DOHH2 (cell line): ENCODE measurements around the gene P3H1.
"Not testable (repeated sequence)": the region's sequence is repeated elsewhere in the genome, so short reads cannot be mapped to it uniquely, and the experiment has no call there.

ENCODE experiments used
- H3F3A ChIP-seq: fragments of 200-600 bp; sonication (generic), shearing (Covaris generic); 2 replicates; pipeline ENCODE4 v1.6.0; 2016; ENCODE audit warnings: antibody characterized with exemption, mild to moderate bottlenecking; ENCODE audit not compliant: control insufficient read depth, insufficient read depth
- H3K27ac ChIP-seq: fragments of 200-600 bp; sonication (generic); 2 replicates; pipeline ENCODE4 v1.5.1; 2014; ENCODE audit warnings: low read depth, mild to moderate bottlenecking, low read length, moderate library complexity
- H3K27me3 ChIP-seq: fragments of 200-600 bp; sonication (generic); 2 replicates; pipeline ENCODE4 v1.6.1; 2014; ENCODE audit warnings: mild to moderate bottlenecking, low read length, mixed read lengths; ENCODE audit not compliant: control insufficient read depth
- H3K36me3 ChIP-seq: fragments of 200-600 bp; sonication (generic); 2 replicates; pipeline ENCODE4 v1.6.1; 2014; ENCODE audit warnings: mild to moderate bottlenecking, low read length, moderate library complexity, mixed read lengths; ENCODE audit not compliant: control insufficient read depth
- H3K4me1 ChIP-seq: fragments of 200-600 bp; sonication (generic); 2 replicates; pipeline ENCODE4 v1.6.1; 2014; ENCODE audit warnings: mild to moderate bottlenecking, low read length, mixed read lengths; ENCODE audit not compliant: control insufficient read depth
- H3K4me2 ChIP-seq: fragments of 200-600 bp; sonication (generic); 2 replicates; pipeline ENCODE4 v1.6.0; 2014; ENCODE audit warnings: mild to moderate bottlenecking, low read length, moderate library complexity
- H3K4me3 ChIP-seq: fragments of 200-600 bp; sonication (generic); 2 replicates; pipeline ENCODE4 v1.5.1; 2014; ENCODE audit warnings: mild to moderate bottlenecking, low read length, mixed read lengths
- H3K79me2 ChIP-seq: fragments of 200-600 bp; sonication (generic); 2 replicates; pipeline ENCODE4 v1.6.1; 2014; ENCODE audit warnings: mild to moderate bottlenecking, low read length, mixed read lengths; ENCODE audit not compliant: control insufficient read depth
- H3K9me2 ChIP-seq: fragments of 200-600 bp; sonication (generic); replicated peaks from 2 replicates; pipeline ENCODE4 v1.6.1; 2014; ENCODE audit warnings: mild to moderate bottlenecking, low read length, mixed read lengths; ENCODE audit not compliant: control insufficient read depth
- H3K9me3 ChIP-seq: fragments of 200-600 bp; sonication (generic); 2 replicates; pipeline ENCODE4 v1.6.1; 2014; ENCODE audit warnings: antibody characterized with exemption, low read length, mixed read lengths; ENCODE audit not compliant: control insufficient read depth, insufficient read depth
- H4K20me1 ChIP-seq: fragments of 200-600 bp; sonication (generic); 2 replicates; pipeline ENCODE4 v1.6.0; 2014; ENCODE audit warnings: low read depth, mild to moderate bottlenecking, antibody characterized with exemption, low read length, moderate library complexity; ENCODE audit not compliant: control insufficient read depth, insufficient read depth
- CTCF ChIP-seq: fragments of 200-600 bp; sonication (generic); IDR thresholded peaks from one replicate; pipeline ENCODE4 v1.5.1; 2014; ENCODE audit warnings: antibody characterized with exemption, mild to moderate bottlenecking, low read depth, low read length; ENCODE audit not compliant: poor library complexity, severe bottlenecking
- EZH2phosphoT487 ChIP-seq: fragments of 200-600 bp; sonication (generic); IDR thresholded peaks from 2 replicates; pipeline ENCODE4 v1.6.1; 2017; ENCODE audit warnings: borderline replicate concordance, mild to moderate bottlenecking, antibody characterized with exemption, low read length, moderate library complexity, mixed read lengths

The P3H1 gene

GRCh38 chr1:42756956-42757891 is 9.6 kb downstream of the P3H1 start:
- Histone ChIP-seq H3K9me3 (no peaks in the 10 kb centered on the region), H3K36me3 (peaks cover 74% of the 10 kb centered on the region), H3K9me2 (no peaks in the 10 kb centered on the region), H3K4me3 (no peak overlapping the region), H3K27me3 (no peaks in the 10 kb centered on the region), H3K4me2 (no peak overlapping the region), H3K4me1 (peaks cover 6% of the 10 kb centered on the region; the same call in 1 of the 2 replicates), H3K79me2 (no peaks in the 10 kb centered on the region), H4K20me1 (no peaks in the 10 kb centered on the region), H3F3A (no peaks in the 10 kb centered on the region), H3K27ac (no peak overlapping the region)
- TF ChIP-seq CTCF (peak; percentile 61), EZH2phosphoT487 (no peak)

GRCh38 chr1:42753070-42753469 is 13.8 kb downstream of the P3H1 start:
- H3K27me3 ChIP-seq = no peaks in the 10 kb centered on the region
- no peaks in the 10 kb centered on the region for H4K20me1 ChIP-seq
- H3K79me2 ChIP-seq = no peaks in the 10 kb centered on the region
- no peaks in the 10 kb centered on the region for H3K4me1 ChIP-seq
- no peak for TF ChIP-seq CTCF
- TF ChIP-seq EZH2phosphoT487 = no peak
- no peak overlapping the region for H3K4me2 ChIP-seq
- H3K4me3 ChIP-seq = no peak overlapping the region
- no peak overlapping the region for H3K27ac ChIP-seq
- H3K36me3 ChIP-seq = peaks cover 71% of the 10 kb centered on the region
- no peaks in the 10 kb centered on the region for H3K9me3 ChIP-seq
- no peaks in the 10 kb centered on the region for H3F3A ChIP-seq
- H3K9me2 ChIP-seq = no peaks in the 10 kb centered on the region

GRCh38 chr1:42752284-42752683 is 14.5 kb downstream of the P3H1 start:
- no peaks in the 10 kb centered on the region for H4K20me1 ChIP-seq
- H3K4me2 ChIP-seq = no peak overlapping the region
- peaks cover 64% of the 10 kb centered on the region for H3K36me3 ChIP-seq
- H3F3A ChIP-seq = no peaks in the 10 kb centered on the region
- TF ChIP-seq CTCF (no peak), EZH2phosphoT487 (no peak)
- H3K79me2 ChIP-seq = no peaks in the 10 kb centered on the region
- no peaks in the 10 kb centered on the region for H3K4me1 ChIP-seq
- no peaks in the 10 kb centered on the region for H3K9me3 ChIP-seq
- no peak overlapping the region for H3K4me3 ChIP-seq
- H3K27ac ChIP-seq = no peak overlapping the region
- no peaks in the 10 kb centered on the region for H3K9me2 ChIP-seq
- no peaks in the 10 kb centered on the region for H3K27me3 ChIP-seq

GRCh38 chr1:42751511-42752070 is 15.2 kb downstream of the P3H1 start:
- not testable (repeated sequence) for H3F3A ChIP-seq, H3K27me3 ChIP-seq, H3K4me2 ChIP-seq, H3K27ac ChIP-seq, H4K20me1 ChIP-seq, H3K79me2 ChIP-seq, H3K4me1 ChIP-seq, H3K9me3 ChIP-seq, H3K9me2 ChIP-seq, H3K4me3 ChIP-seq
- peaks cover 64% of the 10 kb centered on the region for H3K36me3 ChIP-seq
